ENCODE measurements around the gene ACYP1. TPM values are rescaled to one million over a fixed set of nuclear protein-coding genes. Genes with fewer than 3 reads are reported as not detected.

The ACYP1 gene
- total RNA-seq, 1 donor from 2014 or later, result 17.3 TPM

DNA sequence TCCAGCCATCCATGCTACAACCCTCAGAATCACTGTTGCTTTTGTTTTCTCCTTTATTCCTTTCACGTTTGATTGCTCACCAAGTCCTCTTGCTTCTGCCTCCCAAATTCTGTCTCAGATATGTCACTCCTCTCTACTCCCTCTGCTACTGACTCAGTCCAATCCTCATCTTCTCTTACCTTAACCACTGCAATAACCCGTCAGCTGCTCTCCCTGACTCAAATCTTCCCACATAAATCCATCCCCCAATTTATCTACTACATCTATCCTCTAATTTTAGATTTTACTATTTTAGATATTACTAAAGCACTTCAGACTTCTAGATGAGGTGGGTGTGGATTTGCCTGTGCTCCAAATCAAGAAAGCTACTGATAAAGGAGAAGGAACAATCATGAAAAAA is 37.9 kb downstream of the ACYP1 start:
- TF ChIP-seq, protein P1, sequence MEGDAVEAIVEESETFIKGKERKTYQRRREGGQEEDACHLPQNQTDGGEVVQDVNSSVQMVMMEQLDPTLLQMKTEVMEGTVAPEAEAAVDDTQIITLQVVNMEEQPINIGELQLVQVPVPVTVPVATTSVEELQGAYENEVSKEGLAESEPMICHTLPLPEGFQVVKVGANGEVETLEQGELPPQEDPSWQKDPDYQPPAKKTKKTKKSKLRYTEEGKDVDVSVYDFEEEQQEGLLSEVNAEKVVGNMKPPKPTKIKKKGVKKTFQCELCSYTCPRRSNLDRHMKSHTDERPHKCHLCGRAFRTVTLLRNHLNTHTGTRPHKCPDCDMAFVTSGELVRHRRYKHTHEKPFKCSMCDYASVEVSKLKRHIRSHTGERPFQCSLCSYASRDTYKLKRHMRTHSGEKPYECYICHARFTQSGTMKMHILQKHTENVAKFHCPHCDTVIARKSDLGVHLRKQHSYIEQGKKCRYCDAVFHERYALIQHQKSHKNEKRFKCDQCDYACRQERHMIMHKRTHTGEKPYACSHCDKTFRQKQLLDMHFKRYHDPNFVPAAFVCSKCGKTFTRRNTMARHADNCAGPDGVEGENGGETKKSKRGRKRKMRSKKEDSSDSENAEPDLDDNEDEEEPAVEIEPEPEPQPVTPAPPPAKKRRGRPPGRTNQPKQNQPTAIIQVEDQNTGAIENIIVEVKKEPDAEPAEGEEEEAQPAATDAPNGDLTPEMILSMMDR (IDR thresholded peaks at IDR 0.05; ENCODE audit: unreplicated experiment), result no peak
- DNase-seq (ENCODE audit: low spot score in 2 of 2, unreplicated experiment in 2 of 2), result no peak
- Mint-ChIP-seq H3K36me3 (peaks cover 36% of the 10 kb centered on the region), H3K4me1 (no peaks in the 10 kb centered on the region), H3K27ac (no peak overlapping the region), H3K27me3 (ENCODE audit: low read depth) (no peaks in the 10 kb centered on the region), H3K9me3 (no peaks in the 10 kb centered on the region), H3K4me3 (no peak overlapping the region)

DNA sequence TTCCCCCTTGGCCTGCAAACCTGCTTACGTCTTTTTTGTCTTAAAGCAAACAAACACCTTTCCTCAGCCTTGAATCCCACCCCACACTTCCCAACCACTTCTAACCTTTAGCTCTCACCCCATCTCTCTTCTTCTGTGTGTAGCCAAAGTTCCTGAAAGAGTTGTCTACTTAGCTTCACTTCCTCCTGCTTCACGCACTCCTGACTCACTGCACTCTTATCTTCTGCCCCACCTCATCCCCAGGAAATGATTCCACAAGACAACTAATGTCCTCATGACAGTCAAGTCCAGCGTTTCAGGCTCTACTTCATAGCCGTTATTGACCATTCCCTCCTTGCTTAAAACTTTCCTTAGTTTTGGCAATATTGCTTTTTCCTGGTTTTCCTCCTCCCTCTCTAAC is 38.7 kb downstream of the ACYP1 start:
- DNase-seq (ENCODE audit: low spot score in 2 of 2, unreplicated experiment in 2 of 2), result no peak
- H3K36me3 Mint-ChIP-seq, result peaks cover 34% of the 10 kb centered on the region
- H3K27ac Mint-ChIP-seq, result no peak overlapping the region
- H3K4me1 Mint-ChIP-seq, result no peaks in the 10 kb centered on the region
- no peaks in the 10 kb centered on the region for H3K9me3 Mint-ChIP-seq
- TF ChIP-seq, protein P1 (IDR thresholded peaks at IDR 0.05; ENCODE audit: unreplicated experiment), result no peak
- no peak overlapping the region for H3K4me3 Mint-ChIP-seq
- H3K27me3 Mint-ChIP-seq (ENCODE audit: low read depth), result no peaks in the 10 kb centered on the region

DNA sequence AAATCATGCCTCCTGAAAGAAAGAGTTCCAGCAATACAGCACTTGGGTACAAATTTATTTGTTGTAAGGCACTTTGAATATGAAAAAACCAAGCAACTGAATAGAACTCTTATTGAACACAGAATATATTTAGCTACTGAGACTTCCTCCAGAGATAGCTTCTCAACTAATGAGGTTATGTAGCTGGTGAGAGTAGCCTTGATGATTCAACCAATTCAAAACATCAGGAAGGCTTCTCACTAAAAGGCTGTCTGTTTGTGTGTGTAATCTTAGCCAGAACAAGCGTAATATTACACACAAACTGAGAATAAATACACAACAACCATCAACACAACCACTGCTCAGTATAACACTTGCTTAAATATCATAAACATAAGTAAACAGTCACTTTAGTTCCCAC is 40.7 kb downstream of the ACYP1 start:
- Mint-ChIP-seq H3K27me3 (ENCODE audit: low read depth) (no peaks in the 10 kb centered on the region), H3K36me3 (peaks cover 44% of the 10 kb centered on the region), H3K4me3 (no peak overlapping the region), H3K4me1 (peaks cover 8% of the 10 kb centered on the region), H3K27ac (no peak overlapping the region), H3K9me3 (no peaks in the 10 kb centered on the region)
- no peak for DNase-seq (ENCODE audit: low spot score in 2 of 2, unreplicated experiment in 2 of 2)
- TF ChIP-seq, protein P1 (IDR thresholded peaks at IDR 0.05; ENCODE audit: unreplicated experiment), result no peak

DNA sequence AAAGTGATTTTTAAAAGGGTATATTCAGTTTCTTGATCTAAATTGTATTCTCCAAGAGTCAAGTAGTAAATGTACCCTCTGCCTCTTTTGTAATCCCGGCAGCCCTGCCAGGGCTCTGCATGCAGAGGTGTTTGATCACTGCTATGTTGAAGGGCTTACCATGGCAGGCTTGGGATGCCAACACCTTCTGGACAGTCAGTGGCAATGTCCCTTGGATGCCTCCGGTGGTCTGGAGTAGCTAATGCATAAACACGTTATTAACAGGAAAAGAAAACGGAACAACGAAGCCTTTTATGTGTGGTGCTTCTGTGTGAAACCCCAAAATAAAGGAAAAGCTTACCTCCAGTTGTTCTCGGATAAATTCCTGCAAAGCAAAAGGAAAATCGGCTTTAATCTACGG is 41.2 kb downstream of the ACYP1 start:
- no peak overlapping the region for H3K4me3 Mint-ChIP-seq
- H3K27ac Mint-ChIP-seq, result no peak overlapping the region
- no peak for DNase-seq (ENCODE audit: low spot score in 2 of 2, unreplicated experiment in 2 of 2)
- H3K36me3 Mint-ChIP-seq, result peaks cover 42% of the 10 kb centered on the region
- no peaks in the 10 kb centered on the region for H3K27me3 Mint-ChIP-seq (ENCODE audit: low read depth)
- peaks cover 8% of the 10 kb centered on the region for H3K4me1 Mint-ChIP-seq
- no peaks in the 10 kb centered on the region for H3K9me3 Mint-ChIP-seq
- TF ChIP-seq, protein P1 (IDR thresholded peaks at IDR 0.05; ENCODE audit: unreplicated experiment), result no peak

DNA sequence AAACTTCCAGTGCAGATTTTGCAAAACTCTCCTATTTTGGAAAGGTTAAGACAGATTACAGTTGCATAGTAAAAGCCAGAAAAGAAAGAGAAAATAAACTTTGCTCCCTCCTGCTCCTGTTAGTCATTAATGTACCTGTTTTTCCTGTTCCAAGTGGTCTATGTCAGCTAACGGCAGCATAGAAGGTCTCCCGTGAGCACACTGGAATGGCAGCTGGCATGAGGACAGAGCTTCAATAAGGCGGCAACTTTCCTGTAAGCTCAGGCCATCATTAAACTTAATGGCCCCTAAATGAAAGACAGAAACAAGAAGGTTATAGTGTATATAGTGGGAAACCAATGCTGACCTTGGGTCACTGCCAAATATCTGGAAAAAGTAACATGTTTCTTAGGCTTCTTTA is 45.1 kb downstream of the ACYP1 start:
- Mint-ChIP-seq H3K4me3 (no peak overlapping the region), H3K9me3 (no peaks in the 10 kb centered on the region), H3K36me3 (peaks cover 54% of the 10 kb centered on the region), H3K27me3 (ENCODE audit: low read depth) (no peaks in the 10 kb centered on the region), H3K27ac (peak overlapping the region; percentile 76), H3K4me1 (peaks cover 8% of the 10 kb centered on the region)
- no peak for DNase-seq (ENCODE audit: low spot score in 2 of 2, unreplicated experiment in 2 of 2)
- TF ChIP-seq, protein P1 (IDR thresholded peaks at IDR 0.05; ENCODE audit: unreplicated experiment), result no peak

DNA sequence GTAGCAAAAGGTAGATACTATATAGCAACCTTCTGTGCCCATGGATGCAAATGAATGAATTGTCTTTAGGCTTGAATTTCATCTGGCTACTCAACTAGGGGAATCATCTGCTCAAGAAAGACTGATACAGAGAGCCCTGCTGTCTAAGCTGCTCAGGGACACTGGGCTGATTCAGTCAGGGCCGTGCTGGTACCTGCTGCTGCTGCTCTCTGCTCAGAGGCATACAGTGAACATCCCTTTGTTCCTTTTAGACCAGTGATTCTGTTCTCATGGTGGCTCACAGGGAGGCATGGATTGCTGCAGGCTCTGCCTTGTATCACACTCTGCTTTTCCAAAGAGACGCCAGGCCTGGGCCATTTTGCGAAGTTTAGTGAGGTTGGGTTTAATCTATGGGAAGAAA is 47.0 kb downstream of the ACYP1 start:
- no peaks in the 10 kb centered on the region for H3K9me3 Mint-ChIP-seq
- H3K27me3 Mint-ChIP-seq (ENCODE audit: low read depth), result no peaks in the 10 kb centered on the region
- no peak overlapping the region for H3K4me3 Mint-ChIP-seq
- TF ChIP-seq, protein P1 (IDR thresholded peaks at IDR 0.05; ENCODE audit: unreplicated experiment), result no peak
- no peak for DNase-seq (ENCODE audit: low spot score in 2 of 2, unreplicated experiment in 2 of 2)
- H3K4me1 Mint-ChIP-seq, result peaks cover 8% of the 10 kb centered on the region
- peaks cover 44% of the 10 kb centered on the region for H3K36me3 Mint-ChIP-seq
- H3K27ac Mint-ChIP-seq, result peak overlapping the region; percentile 14
